Measurements from ENCODE around the gene BCOR.

Gene BCOR

GRCh38 chrX:40047485-40047884 is 50.3 kb downstream of the BCOR start:
- H3K4me3 ChIP-seq (ENCODE audit: low read depth in 1 of 2, low read length in 2 of 2) = no peak overlapping the region
- ATAC-seq (ENCODE audit: insufficient read depth, low read depth) (no peak), DNase-seq (no peak)
- no peaks in the 10 kb centered on the region for H3K4me1 ChIP-seq (ENCODE audit: insufficient read depth, low read length)
- H3K27me3 ChIP-seq (ENCODE audit: insufficient read depth, low read length, poor library complexity) = no peaks in the 10 kb centered on the region
- no peak overlapping the region for H3K4me2 ChIP-seq (ENCODE audit: insufficient read depth, low read length)
- H3K36me3 ChIP-seq (ENCODE audit: insufficient read depth, low read length) = peaks cover 40% of the 10 kb centered on the region
- H2AFZ ChIP-seq (ENCODE audit: low read depth, low read length) = no peak overlapping the region
- H4K20me1 ChIP-seq (ENCODE audit: insufficient read depth, low read length) = no peaks in the 10 kb centered on the region
- H3K27ac ChIP-seq (ENCODE audit: low read length) = no peak overlapping the region
- H3K9ac ChIP-seq (ENCODE audit: low read depth, low read length) = no peak overlapping the region
- H3K79me2 ChIP-seq (ENCODE audit: insufficient read depth, low read length) = no peaks in the 10 kb centered on the region
- no peak for TF ChIP-seq CTCF (IDR thresholded peaks at IDR 0.05; ENCODE audit: borderline replicate concordance, extremely low read depth, low read length, poor library complexity, severe bottlenecking)
- TF ChIP-seq EZH2 (IDR thresholded peaks at IDR 0.05; ENCODE audit: borderline replicate concordance, low read depth, low read length, severe bottlenecking) = no peak
- H3K9me3 ChIP-seq (ENCODE audit: insufficient read depth, low read length, severe bottlenecking) = peaks cover 20% of the 10 kb centered on the region

GRCh38 chrX:40043895-40044294 is 53.9 kb downstream of the BCOR start:
- ATAC-seq (ENCODE audit: insufficient read depth, low read depth) (no peak), DNase-seq (no peak)
- Histone ChIP-seq H3K27me3 (ENCODE audit: insufficient read depth, low read length, poor library complexity) (no peaks in the 10 kb centered on the region), H3K4me2 (ENCODE audit: insufficient read depth, low read length) (no peak overlapping the region), H3K9ac (ENCODE audit: low read depth, low read length) (no peak overlapping the region), H2AFZ (ENCODE audit: low read depth, low read length) (no peak overlapping the region), H3K36me3 (ENCODE audit: insufficient read depth, low read length) (peaks cover 4% of the 10 kb centered on the region), H3K4me1 (ENCODE audit: insufficient read depth, low read length) (peaks cover 16% of the 10 kb centered on the region), H4K20me1 (ENCODE audit: insufficient read depth, low read length) (no peaks in the 10 kb centered on the region), H3K79me2 (ENCODE audit: insufficient read depth, low read length) (no peaks in the 10 kb centered on the region), H3K9me3 (ENCODE audit: insufficient read depth, low read length, severe bottlenecking) (peaks cover 2% of the 10 kb centered on the region), H3K27ac (ENCODE audit: low read length) (no peak overlapping the region), H3K4me3 (ENCODE audit: low read depth in 1 of 2, low read length in 2 of 2) (no peak overlapping the region)
- TF ChIP-seq CTCF (IDR thresholded peaks at IDR 0.05; ENCODE audit: borderline replicate concordance, extremely low read depth, low read length, poor library complexity, severe bottlenecking) (no peak), EZH2 (IDR thresholded peaks at IDR 0.05; ENCODE audit: borderline replicate concordance, low read depth, low read length, severe bottlenecking) (no peak)

GRCh38 chrX:40041915-40042314 is 55.8 kb downstream of the BCOR start:
- Histone ChIP-seq H3K27ac (ENCODE audit: low read length) (no peak overlapping the region), H4K20me1 (ENCODE audit: insufficient read depth, low read length) (no peaks in the 10 kb centered on the region), H3K4me3 (ENCODE audit: low read depth in 1 of 2, low read length in 2 of 2) (no peak overlapping the region), H3K4me2 (ENCODE audit: insufficient read depth, low read length) (no peak overlapping the region), H3K4me1 (ENCODE audit: insufficient read depth, low read length) (peaks cover 16% of the 10 kb centered on the region), H3K9me3 (ENCODE audit: insufficient read depth, low read length, severe bottlenecking) (no peaks in the 10 kb centered on the region), H3K36me3 (ENCODE audit: insufficient read depth, low read length) (no peaks in the 10 kb centered on the region), H3K9ac (ENCODE audit: low read depth, low read length) (no peak overlapping the region), H3K79me2 (ENCODE audit: insufficient read depth, low read length) (no peaks in the 10 kb centered on the region), H2AFZ (ENCODE audit: low read depth, low read length) (no peak overlapping the region), H3K27me3 (ENCODE audit: insufficient read depth, low read length, poor library complexity) (no peaks in the 10 kb centered on the region)
- ATAC-seq (ENCODE audit: insufficient read depth, low read depth) (no peak), DNase-seq (no peak)
- TF ChIP-seq EZH2 (IDR thresholded peaks at IDR 0.05; ENCODE audit: borderline replicate concordance, low read depth, low read length, severe bottlenecking) = no peak

GRCh38 chrX:40040686-40041461 is 56.9 kb downstream of the BCOR start:
- Histone ChIP-seq H3K36me3 (ENCODE audit: insufficient read depth, low read length) (no peaks in the 10 kb centered on the region), H3K9ac (ENCODE audit: low read depth, low read length) (0 out of 2 replicates have a peak overlapping the region, but pooled peaks have one; percentile 24), H3K4me2 (ENCODE audit: insufficient read depth, low read length) (peak overlapping the region; percentile 15; the same call in 1 of the 2 replicates), H4K20me1 (ENCODE audit: insufficient read depth, low read length) (no peaks in the 10 kb centered on the region), H3K9me3 (ENCODE audit: insufficient read depth, low read length, severe bottlenecking) (no peaks in the 10 kb centered on the region), H3K4me3 (ENCODE audit: low read depth in 1 of 2, low read length in 2 of 2) (no peak overlapping the region), H3K79me2 (ENCODE audit: insufficient read depth, low read length) (no peaks in the 10 kb centered on the region), H2AFZ (ENCODE audit: low read depth, low read length) (peak overlapping the region; percentile 47), H3K27me3 (ENCODE audit: insufficient read depth, low read length, poor library complexity) (no peaks in the 10 kb centered on the region), H3K27ac (ENCODE audit: low read length) (peak overlapping the region; percentile 45), H3K4me1 (ENCODE audit: insufficient read depth, low read length) (peaks cover 16% of the 10 kb centered on the region)
- DNase-seq = peak; percentile 57
- TF ChIP-seq EZH2 (IDR thresholded peaks at IDR 0.05; ENCODE audit: borderline replicate concordance, low read depth, low read length, severe bottlenecking) (no peak), CTCF (IDR thresholded peaks at IDR 0.05; ENCODE audit: borderline replicate concordance, extremely low read depth, low read length, poor library complexity, severe bottlenecking) (no peak)
- ATAC-seq (ENCODE audit: insufficient read depth, low read depth) = peak; percentile 90

Data from DND-41 (cell line).